ENCODE data around the gene CTNNBL1. TPM values are rescaled to one million over a fixed set of nuclear protein-coding genes. Genes with fewer than 3 reads are reported as not detected.

The CTNNBL1 gene
- total and polyA plus RNA-seq, 2 experiments from 2014 or later, result 27.6 to 55.0 TPM

DNA sequence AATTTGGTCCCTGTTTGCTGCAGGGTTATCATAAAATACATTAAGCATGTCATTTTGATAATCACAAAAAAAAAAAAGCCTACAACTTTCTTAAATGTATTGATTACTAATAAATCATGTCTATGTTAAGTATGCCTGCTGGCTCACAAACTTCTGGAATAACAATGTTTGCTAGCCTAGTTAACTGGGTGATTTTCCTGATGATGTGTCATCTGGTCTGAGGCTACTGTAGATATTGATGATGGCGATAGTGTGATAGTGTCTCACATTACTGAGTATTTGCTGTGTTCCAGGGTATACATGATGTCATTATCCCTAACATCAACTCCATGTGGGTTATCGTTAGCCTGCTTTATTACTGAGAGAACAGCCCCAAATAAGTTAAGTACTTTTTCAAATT is 122.9 kb downstream of the CTNNBL1 start:
- no peak overlapping the region for H2AFZ ChIP-seq
- H3K36me3 ChIP-seq (replicated peaks; ENCODE audit: insufficient read depth, low read depth), result no peaks in the 10 kb centered on the region
- no peak overlapping the region for H3K4me2 ChIP-seq
- H3K27ac ChIP-seq, result no peak overlapping the region
- no peaks in the 10 kb centered on the region for H4K20me1 ChIP-seq (ENCODE audit: insufficient read depth, poor library complexity, severe bottlenecking)
- no peaks in the 10 kb centered on the region for H3K79me2 ChIP-seq
- H3K9me3 ChIP-seq (ENCODE audit: low read depth), result no peaks in the 10 kb centered on the region
- H3K9me2 ChIP-seq (replicated peaks; ENCODE audit: insufficient read depth), result no peaks in the 10 kb centered on the region
- no peak for DNase-seq (ENCODE audit: low spot score)
- TF ChIP-seq, protein P1, sequence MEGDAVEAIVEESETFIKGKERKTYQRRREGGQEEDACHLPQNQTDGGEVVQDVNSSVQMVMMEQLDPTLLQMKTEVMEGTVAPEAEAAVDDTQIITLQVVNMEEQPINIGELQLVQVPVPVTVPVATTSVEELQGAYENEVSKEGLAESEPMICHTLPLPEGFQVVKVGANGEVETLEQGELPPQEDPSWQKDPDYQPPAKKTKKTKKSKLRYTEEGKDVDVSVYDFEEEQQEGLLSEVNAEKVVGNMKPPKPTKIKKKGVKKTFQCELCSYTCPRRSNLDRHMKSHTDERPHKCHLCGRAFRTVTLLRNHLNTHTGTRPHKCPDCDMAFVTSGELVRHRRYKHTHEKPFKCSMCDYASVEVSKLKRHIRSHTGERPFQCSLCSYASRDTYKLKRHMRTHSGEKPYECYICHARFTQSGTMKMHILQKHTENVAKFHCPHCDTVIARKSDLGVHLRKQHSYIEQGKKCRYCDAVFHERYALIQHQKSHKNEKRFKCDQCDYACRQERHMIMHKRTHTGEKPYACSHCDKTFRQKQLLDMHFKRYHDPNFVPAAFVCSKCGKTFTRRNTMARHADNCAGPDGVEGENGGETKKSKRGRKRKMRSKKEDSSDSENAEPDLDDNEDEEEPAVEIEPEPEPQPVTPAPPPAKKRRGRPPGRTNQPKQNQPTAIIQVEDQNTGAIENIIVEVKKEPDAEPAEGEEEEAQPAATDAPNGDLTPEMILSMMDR (IDR thresholded peaks at IDR 0.05; ENCODE audit: poor library complexity), result no peak
- no peak for TF ChIP-seq EZH2 (IDR thresholded peaks at IDR 0.05; ENCODE audit: borderline replicate concordance)
- TF ChIP-seq EZH2phosphoT487 (IDR thresholded peaks at IDR 0.05; ENCODE audit: low read depth, severe bottlenecking, unreplicated experiment), result no peak
- whole genome bisulfite sequencing (ENCODE audit: low lambda C conversion rate, missing lambda C conversion rate), result 61% methylated on average over 2 of the region's 2 CpGs
- no peaks in the 10 kb centered on the region for H3K27me3 ChIP-seq
- peaks cover under 1% of the 10 kb centered on the region for H3K4me1 ChIP-seq (ENCODE audit: insufficient read depth)
- no peak overlapping the region for H3K4me3 ChIP-seq

DNA sequence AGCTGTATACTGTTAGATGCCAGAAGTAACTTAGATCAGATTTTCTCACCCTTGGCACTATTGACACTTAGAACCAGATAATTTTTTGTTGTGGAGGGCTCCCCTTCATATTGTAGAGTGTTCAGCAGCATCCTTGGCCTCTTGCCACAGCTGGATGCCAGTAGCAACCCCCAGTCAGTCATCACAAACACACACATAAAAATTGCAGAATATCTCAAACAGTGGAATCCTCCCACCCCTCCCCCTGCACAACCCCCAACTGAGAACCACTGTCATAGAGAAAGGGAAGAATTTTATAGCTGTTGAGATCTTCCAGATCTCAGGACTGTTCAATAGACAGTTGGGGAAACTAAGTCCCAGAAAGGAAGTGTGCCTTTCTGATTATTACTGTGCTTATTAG is 127.9 kb downstream of the CTNNBL1 start:
- no peak for DNase-seq (ENCODE audit: low spot score)
- Histone ChIP-seq H2AFZ (no peak overlapping the region), H4K20me1 (ENCODE audit: insufficient read depth, poor library complexity, severe bottlenecking) (no peaks in the 10 kb centered on the region), H3K4me3 (no peak overlapping the region), H3K27ac (peak overlapping the region; percentile 76), H3K36me3 (replicated peaks; ENCODE audit: insufficient read depth, low read depth) (no peaks in the 10 kb centered on the region), H3K9me2 (replicated peaks; ENCODE audit: insufficient read depth) (no peaks in the 10 kb centered on the region), H3K4me1 (ENCODE audit: insufficient read depth) (peaks cover 27% of the 10 kb centered on the region), H3K27me3 (no peaks in the 10 kb centered on the region), H3K9me3 (ENCODE audit: low read depth) (no peaks in the 10 kb centered on the region), H3K79me2 (no peaks in the 10 kb centered on the region), H3K4me2 (peak overlapping the region; percentile 51)
- TF ChIP-seq EZH2phosphoT487 (IDR thresholded peaks at IDR 0.05; ENCODE audit: low read depth, severe bottlenecking, unreplicated experiment), result no peak

DNA sequence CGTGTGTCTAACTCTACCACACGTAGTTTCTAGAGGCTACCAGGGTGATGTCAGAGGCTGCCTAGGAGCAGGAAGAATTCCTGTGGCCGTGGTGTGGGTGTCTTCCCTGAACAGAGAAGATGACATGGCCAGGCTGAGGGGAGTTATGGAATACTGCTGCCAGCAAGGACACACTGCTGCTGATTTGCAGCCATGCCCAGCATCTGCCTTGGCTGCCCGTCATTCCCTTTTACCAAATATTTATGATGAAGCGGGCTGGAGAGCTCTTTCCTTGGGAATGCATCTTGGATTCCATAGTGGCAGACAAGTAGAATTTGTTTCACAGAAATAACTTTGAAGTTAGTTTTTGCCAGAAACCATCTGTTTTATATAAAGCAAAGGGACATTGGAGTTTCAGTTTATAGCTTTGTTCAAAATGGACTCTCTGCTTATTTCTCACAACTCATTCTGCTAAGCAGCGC is 128.3 kb downstream of the CTNNBL1 start:
- Histone ChIP-seq H3K27ac (peak overlapping the region; percentile 76), H3K4me2 (peak overlapping the region; percentile 51), H3K79me2 (no peaks in the 10 kb centered on the region), H2AFZ (no peak overlapping the region), H3K36me3 (replicated peaks; ENCODE audit: insufficient read depth, low read depth) (no peaks in the 10 kb centered on the region), H4K20me1 (ENCODE audit: insufficient read depth, poor library complexity, severe bottlenecking) (no peaks in the 10 kb centered on the region), H3K4me1 (ENCODE audit: insufficient read depth) (peaks cover 27% of the 10 kb centered on the region), H3K9me3 (ENCODE audit: low read depth) (no peaks in the 10 kb centered on the region), H3K9me2 (replicated peaks; ENCODE audit: insufficient read depth) (no peaks in the 10 kb centered on the region), H3K4me3 (no peak overlapping the region), H3K27me3 (no peaks in the 10 kb centered on the region)
- no peak for TF ChIP-seq EZH2 (IDR thresholded peaks at IDR 0.05; ENCODE audit: borderline replicate concordance)
- no peak for TF ChIP-seq EZH2phosphoT487 (IDR thresholded peaks at IDR 0.05; ENCODE audit: low read depth, severe bottlenecking, unreplicated experiment)
- TF ChIP-seq, protein P1 (IDR thresholded peaks at IDR 0.05; ENCODE audit: poor library complexity), result no peak
- 49% methylated on average over 6 of the region's 6 CpGs for WGBS (ENCODE audit: low lambda C conversion rate, missing lambda C conversion rate)
- peak; percentile 42 for DNase-seq (ENCODE audit: low spot score)

DNA sequence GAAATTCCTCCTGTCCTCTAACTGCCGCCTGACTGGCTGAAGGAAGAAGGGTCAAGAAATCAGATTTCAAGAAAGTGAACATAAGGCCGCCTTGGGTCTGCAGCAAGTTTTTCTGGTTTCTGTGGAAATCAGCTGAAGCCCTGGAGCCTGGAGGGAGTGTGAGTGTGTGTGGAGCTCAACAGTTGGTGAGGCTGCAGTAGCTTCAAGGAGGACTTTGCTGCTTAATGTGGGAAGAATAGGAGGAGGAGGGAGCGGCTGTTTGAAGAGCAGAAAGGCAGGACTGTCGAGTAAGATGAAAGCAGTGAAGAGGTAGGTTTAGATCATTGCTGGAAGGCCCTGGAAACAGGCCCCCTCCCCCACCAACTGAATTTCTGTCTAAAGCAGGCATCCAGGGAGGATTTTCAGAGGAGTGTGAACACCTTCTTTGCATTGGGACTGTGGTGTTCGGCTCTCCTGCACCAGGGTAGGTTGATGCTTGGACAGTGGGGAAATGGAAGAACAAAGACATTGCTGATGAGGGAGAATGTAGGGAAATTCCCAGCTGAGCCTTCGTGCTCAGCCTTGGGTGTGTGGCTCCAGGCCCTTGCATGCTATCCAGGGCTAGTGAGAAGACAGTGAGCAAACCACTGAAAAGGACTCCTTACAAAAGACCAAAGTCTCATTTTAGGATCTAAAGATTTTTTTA is 129.6 kb downstream of the CTNNBL1 start:
- DNase-seq (ENCODE audit: low spot score), result peak; percentile 58
- Histone ChIP-seq H3K9me3 (ENCODE audit: low read depth) (no peaks in the 10 kb centered on the region), H3K27ac (peak overlapping the region; percentile 76), H3K4me1 (ENCODE audit: insufficient read depth) (peaks cover 27% of the 10 kb centered on the region), H3K79me2 (no peaks in the 10 kb centered on the region), H3K4me3 (no peak overlapping the region), H4K20me1 (ENCODE audit: insufficient read depth, poor library complexity, severe bottlenecking) (no peaks in the 10 kb centered on the region), H3K27me3 (no peaks in the 10 kb centered on the region), H3K4me2 (peak overlapping the region; percentile 54), H2AFZ (no peak overlapping the region), H3K36me3 (replicated peaks; ENCODE audit: insufficient read depth, low read depth) (no peaks in the 10 kb centered on the region), H3K9me2 (replicated peaks; ENCODE audit: insufficient read depth) (no peaks in the 10 kb centered on the region)
- 32% methylated on average over 6 of the region's 6 CpGs for WGBS (ENCODE audit: low lambda C conversion rate, missing lambda C conversion rate)
- no peak for TF ChIP-seq EZH2phosphoT487 (IDR thresholded peaks at IDR 0.05; ENCODE audit: low read depth, severe bottlenecking, unreplicated experiment)
- TF ChIP-seq, protein P1 (IDR thresholded peaks at IDR 0.05; ENCODE audit: poor library complexity), result no peak
- no peak for TF ChIP-seq EZH2 (IDR thresholded peaks at IDR 0.05; ENCODE audit: borderline replicate concordance)

Measured in hepatocyte (in vitro differentiated cells).